Ureter (tissue), 1 donor: Measurements from ENCODE around the gene PPP3CA. TPM values are rescaled to one million over a fixed set of nuclear protein-coding genes. Genes with fewer than 3 reads are reported as not detected.

Source experiments
- DNase-seq: peaks from one replicate; pipeline ENCODE4 v3.0.0-alpha.2; 2020; ENCODE audit warnings: low spot score
- total RNA-seq: library from RNA; stranded (reverse); gene quantifications from one replicate; pipeline ENCODE4 v1.2.4, GENCODE V29; 2023
- donor health status: DM: yes; HTN: yes; CAD: no.

PPP3CA gene
- total RNA-seq, 1 donor from 2014 or later = 36.2 TPM

DNA sequence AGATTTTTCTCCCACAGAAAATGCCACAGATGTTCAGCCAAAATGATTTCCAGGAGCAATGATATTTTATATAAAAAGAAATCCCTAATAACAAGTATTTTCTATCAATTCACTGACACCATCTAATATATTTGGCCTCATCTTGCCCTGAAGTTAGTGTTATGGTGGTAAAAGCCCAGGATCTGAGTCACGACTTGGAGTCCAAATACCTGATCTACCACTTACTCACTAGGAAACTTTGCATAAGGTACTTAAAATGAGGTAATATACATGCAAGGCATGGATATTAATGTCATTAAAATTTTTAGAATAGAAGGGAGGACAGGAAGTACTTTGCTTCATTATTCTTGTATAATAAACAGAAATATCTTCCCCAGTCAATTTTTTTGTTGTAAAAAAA lies 16.3 kb downstream of the PPP3CA start:
- no peak for DNase-seq

DNA sequence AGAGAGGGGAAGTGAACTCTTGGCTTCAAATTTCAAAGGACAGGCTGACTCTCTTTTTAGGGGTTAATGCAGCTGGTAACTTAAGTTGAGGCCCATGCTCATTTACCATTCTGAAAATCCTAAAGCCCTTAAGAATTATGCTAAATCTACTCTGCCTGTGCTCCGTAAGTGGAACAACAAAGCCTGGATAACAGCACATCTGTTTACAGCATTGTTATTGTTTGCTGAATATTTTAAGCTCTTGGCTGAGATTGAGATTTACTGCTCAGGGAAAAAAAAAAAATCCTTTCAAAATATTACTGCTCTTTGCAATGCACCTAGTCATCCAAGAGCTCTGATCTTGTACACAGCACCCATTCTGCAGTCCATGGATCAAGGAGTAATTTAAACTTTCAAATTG lies 17.7 kb downstream of the PPP3CA start:
- no peak for DNase-seq

DNA sequence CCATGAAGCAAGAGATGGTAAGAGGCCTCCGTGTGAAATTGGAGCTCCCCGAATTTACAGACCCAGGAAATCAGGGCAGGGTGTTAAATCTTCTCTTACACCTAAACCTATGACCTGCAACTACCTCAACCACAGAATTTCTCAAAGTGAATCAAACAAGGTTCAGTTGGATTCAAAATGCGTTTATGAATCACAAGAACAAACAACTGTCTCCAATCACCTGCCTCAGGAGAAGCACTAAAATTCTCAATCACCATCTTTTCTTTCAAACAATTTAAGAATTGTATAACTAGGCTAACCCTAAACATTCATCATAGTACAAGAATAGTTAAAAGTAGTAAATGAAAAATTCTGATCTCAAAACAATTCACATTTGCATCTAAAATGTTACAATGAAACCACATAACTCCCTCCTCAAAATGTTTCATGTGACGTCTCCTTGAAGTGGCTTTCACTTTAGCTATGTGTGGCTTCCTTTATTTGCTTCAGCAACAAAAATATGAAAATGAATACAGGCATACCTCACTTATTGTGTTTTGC lies 19.2 kb downstream of the PPP3CA start:
- DNase-seq = no peak

DNA sequence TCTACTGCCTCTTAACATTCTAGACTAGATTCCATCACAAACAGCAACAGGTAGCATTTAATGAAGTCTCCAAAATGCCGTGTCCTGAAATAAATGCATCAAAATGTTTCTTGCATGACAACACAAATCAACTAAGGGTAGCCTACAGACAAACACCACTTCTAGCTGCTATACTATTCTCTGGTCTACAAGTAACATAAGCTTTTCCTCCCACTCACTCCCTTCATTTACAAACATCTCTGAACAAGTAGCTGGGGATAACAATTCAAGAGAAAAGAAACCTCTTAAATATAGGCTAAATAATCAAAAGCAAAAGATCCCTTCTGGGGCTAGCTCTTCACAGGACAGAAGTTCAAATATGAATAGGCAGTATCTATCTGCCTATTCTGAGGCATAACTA lies 20.8 kb downstream of the PPP3CA start:
- no peak for DNase-seq

DNA sequence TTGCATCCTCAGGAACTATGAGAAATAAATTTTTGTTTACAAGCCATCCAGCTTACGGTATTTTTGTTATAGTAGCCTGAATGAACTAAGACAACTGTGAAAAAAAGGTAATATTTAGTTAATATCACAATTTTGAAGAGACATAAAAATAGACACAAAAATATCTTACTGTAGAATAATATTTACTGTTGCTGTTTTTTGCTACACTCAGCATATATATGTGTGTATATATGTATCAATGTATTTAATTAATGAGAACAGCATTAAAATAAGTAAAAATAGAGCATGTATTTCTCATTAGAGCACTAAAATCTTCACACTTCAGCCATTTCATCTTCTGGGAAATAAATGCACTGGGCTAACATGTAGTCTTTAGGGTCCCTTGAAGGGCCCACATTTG lies 24.6 kb downstream of the PPP3CA start:
- no peak for DNase-seq

DNA sequence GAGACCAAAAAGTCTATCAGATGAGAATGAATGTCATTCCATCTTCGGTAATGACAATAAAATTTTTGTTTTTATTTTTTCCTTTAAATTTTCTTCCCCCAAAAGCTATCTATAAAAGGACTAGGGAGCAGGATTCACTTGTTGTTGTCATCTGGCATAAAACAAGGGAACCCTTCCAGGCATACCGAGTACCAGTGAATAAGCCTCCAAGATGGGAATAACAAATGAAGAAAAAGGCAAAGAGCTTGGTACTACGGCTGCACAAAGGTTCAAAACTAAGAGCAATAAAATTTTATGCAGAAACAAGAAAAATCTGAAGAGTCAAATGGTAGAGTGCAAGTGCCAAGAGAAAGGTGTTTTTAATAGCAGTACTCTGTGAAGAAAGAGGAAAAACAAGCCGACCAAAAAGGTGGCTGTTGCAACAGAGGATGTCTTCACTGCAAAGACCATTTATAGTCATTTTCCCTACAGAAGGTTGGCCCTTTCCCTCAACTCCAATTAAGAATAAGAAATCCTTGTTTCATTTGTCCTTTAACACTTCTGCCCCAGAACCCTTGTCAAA lies 25.8 kb downstream of the PPP3CA start:
- no peak for DNase-seq

DNA sequence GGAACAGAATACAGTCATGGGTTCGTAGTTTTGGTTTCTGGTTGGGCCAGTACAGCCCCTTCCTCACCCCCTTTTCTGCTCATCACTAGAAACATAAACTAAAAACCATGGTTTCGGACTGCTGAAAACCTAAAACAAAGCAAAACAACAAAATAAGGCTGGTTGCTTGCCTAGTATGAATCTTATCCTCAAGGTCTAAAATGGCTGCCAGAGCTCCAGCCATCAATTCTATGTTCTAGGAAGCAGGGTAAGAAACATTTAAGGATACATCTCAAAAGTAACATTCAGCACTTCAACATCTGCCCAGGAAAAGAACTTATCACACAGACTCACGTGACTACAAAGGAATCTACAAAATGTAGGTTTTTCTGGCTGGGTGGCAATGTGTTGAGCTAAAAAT lies 31.5 kb downstream of the PPP3CA start:
- DNase-seq = no peak

DNA sequence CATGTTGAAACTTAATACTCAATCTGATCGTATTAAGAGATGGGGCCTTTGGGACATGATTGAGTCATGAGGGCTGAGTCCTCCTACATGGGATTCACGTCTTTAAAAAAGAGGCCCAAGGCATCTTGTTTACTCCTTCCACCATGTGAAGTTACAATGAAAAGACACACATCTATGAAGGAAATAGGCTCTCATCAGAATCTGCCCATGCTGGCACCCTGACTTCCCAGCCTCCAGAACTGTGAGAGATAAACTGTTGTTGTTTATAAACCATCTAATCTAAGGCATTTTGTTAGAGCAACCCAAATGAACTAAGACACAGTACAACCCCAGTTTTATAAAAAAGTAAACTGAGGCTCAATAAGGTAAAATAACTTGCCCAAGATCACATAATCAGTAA lies 32.3 kb downstream of the PPP3CA start:
- DNase-seq = no peak

DNA sequence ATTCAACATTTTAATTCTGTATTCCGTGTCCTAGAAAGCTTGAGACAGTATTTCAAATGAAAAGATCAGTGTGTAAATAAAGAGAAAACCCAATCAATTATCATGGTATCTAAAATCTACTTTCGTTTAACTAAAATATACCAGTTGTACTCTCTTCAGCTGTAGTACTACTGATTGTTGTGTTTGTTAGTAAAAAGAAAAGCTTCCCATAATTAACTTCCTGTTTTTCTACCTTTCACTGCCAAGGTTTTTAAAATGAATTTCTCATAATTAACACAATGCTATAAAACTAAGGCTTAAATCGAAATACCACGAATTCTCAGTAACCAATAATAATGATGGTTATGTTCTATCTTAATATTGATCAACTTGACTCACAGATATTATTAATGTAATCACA lies 37.4 kb downstream of the PPP3CA start:
- DNase-seq = no peak

DNA sequence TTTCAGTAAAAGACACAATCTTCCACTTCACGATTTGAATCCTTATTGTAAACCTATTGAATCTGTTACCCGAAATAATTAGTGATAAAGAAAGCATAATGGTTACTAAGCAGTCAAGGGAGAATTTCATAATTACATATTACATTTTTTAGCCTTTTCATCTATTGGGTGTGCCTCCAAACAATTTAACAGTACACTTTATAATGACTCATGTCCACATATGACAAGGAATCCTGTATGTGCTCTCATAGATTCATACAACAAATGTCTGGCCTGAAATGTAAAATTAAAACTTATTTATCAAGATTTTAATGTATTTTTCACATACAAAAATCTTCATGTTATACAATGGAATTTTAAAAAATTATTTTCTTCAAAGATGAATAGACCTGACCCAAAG lies 39.4 kb downstream of the PPP3CA start:
- no peak for DNase-seq

DNA sequence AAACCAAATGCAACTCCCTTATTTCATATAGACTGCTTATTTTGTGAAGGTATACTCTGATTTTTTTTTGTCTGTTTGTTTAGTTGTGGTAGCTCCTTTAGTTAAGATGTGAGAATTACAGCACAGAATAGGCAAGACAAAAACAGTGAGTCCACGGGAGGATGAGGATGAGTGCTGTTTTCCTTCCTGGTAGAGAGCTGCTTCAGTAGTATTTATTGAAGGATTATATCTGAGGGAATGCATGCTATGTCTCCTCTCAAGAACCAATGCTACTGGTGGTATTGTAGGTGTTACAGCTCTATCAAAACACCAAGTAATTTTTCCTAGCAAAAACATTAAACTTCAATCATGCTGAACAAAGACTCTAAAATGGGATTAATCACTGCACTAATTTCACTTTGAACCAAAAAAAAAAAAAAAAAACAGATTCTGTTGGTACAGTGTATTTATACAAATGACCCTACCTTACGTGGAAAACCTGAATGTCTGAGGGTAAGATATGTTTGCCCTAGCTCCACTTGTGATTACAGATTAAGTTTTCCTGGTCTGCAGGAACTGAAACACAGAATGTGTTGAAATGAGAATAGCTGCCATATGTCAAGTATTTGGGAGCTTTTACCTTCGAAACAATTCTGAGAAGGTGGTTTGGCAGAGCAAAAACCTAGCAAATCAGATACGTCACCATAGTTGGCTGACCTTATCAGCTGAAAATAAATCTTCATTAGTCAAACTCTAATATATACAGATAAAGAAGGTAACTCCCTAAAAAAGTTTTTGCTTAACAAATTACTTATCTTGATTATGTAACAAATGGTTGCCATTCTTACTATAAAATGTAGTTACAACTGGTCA lies 40.3 kb downstream of the PPP3CA start:
- no peak for DNase-seq

DNA sequence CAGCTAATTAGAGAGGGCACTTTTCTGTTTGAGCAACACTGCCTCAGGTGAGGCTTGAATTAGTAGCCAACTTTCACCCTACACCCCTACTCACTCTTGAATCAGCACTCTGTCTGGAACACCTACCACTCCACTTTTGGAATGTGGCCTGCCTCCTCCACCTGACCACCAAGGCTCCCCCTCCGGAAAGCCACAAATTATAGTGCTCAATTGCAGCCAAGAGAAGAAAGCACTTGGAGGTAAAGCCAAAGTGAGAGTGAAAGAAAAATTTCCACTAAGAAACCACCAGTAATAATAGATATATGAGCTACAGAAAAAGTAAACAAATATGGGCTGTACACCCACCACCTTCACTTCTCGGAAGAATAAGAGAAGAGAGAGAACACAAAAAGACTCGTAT lies 41.1 kb downstream of the PPP3CA start:
- no peak for DNase-seq

DNA sequence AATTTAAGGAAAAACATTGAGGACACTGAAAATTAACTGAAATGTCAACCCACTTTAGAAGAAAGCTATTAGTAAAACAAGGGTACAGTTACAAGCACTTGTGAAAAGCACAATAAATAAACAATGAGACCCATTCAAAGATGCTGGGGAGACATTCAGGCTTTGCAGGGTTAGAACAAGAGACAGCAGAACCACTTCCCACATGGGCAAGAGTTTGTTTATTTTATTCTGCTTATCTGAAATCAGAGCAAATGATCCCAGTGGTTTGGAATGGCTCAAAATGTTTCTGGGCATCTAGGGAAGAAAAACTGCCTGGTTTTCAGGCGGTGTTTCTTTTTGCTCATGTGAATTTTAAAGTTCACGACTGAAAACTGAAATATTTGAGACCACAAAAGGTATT lies 42.4 kb downstream of the PPP3CA start:
- no peak for DNase-seq

DNA sequence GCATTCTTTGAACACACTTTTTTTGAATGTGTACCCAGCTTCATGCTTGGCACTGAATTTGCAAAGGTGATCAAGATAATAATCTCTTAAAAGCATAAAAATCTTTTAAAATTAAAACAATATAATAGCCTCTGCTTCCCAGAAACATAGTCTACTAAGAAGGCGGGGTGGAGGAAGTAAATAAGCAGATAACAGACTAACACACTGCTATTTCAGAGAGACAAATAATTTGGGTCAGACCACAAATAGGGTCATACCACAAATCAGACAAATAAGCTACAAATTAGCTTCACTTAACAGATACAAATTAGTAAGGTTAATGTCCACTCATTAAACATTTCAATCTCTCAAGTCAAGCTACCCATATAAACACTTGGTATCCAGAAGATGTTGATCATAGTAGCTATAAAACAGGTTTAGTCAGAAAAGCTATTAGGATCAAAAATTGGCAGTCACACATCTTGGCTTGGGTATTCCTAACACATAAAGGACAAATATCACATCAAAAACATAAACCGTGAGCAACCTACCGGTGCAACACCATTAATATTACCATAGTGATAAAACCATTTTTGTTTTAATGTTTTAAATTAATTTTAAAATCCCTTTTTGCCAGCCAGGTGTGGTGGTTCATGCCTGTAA lies 47.3 kb downstream of the PPP3CA start:
- no peak for DNase-seq

DNA sequence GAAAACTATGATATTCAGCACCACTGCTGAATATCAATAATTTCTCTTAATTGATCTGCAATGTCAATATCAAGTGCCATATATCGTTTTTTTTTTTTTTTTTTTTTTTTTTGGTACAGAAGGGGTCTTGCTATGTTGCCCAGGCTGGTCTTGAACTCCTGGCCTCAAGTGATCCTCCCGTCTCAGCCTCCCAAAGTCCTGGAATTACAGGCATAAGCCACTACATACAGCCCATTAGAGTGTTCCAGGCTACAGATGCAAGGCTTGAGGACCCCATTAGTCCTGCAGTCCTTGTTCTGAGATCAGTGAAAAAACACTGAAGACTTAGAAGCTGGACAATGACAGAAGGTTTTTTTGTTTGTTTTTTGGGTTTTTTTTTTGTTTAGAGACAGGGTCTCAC lies 48.3 kb downstream of the PPP3CA start:
- no peak for DNase-seq

DNA sequence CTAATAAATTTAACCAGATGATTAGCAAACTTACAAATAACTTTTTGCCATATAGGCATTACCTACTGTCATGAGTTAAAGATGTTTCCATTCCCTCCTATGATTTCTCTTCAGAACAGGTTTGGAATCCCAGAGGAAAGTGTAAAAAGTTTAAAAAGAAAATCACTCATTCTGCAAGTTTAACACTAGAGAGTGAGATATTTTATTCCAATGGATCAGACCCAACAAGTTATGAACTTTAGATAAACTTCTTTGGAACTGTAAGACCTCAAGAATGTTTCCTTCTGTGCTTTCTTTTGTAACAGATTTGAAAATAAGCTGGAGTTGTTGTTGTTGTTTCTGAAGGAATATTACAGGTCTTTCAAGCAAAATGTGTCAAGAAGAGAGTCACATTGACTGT lies 51.6 kb downstream of the PPP3CA start:
- DNase-seq = no peak

DNA sequence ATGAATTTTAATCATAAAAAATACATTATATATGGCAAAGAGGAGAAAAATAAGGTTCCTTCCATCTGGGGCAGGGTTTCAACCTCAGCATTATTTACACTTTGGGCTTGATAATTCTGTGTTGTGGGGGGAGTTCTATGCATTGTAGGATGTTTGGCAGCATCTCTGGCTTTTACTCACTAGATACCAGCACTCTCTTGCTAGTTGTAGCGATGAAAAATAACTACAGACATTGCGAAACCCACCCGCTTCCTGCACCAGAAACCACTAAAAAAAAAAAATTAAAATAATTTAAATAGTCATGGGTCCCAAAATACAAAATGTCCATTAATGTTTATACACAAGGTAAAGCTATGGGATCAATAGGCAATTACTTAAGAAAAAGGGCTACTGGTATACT lies 52.7 kb downstream of the PPP3CA start:
- no peak for DNase-seq

DNA sequence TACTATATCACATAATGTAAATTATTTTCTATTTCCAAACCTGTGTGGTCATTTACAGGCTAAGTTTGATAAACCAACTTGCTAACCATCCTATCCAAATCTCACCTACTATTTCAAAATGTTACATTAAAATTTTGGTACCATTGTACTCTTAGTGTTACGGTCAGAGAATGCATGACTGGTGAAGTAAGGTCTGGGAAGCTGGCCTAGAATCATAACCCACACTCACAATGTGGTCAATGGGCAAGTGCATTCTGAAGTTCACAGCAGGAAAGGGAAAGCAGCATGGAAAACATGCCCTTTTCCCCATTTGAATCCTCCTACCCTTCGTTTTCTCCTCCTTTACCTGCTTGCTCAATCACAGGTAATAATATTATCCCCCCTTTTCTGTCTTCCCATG lies 54.4 kb downstream of the PPP3CA start:
- no peak for DNase-seq

DNA sequence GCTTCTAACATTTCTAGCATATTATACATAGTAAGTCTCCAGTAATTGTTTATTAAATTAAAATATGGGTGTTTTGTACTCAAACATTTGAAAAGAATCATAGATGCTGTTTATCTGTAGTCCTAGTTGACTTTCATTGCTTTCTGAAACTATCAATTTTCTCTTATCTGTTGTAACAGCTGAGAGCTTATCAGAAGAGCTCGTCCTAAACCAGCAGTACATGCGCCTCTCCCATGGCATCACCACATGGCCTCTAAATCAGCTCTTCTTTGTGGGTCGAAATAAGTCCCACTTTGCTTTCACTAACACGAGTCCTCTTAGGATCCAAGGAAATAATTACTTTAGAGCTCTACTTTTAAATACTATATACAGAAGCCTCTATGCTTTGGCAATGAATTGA lies 55.1 kb downstream of the PPP3CA start:
- DNase-seq = no peak

DNA sequence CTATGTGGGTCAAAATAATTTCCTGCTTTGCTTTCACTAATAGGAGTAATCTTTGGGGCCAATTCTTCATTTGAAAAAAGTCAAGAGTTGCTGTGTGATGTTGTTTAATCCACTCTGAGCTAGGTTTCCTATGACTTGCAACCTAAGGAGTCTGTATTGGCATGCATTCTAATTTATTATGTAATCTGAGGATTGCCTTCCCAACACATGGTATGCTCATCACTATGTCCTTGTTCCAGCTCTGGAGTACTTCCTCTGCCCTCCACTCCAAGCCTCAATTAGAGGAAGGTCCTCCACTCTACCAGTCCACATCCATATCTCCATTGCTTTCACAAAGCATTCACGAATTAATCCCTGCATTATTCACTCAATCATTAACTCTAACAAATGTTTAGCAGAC lies 56.1 kb downstream of the PPP3CA start:
- no peak for DNase-seq

DNA sequence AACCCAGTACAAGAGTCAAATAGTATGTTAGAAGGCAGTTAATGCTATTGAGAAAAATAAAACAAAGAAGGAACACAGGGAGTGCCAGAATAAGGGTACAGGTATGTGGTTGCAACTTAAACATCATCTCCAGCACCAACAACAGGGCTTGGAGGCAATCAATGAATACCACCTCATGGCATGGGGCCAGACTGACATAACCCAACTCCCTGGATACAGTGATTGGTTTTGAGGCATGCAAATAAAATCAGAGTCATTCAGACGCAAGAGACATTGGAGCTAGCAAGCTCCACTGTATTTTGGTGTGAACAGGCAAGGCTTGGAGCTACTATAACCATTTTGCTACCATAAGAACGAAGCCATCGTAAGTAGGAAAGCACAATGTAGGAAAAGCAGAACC lies 56.7 kb downstream of the PPP3CA start:
- no peak for DNase-seq

DNA sequence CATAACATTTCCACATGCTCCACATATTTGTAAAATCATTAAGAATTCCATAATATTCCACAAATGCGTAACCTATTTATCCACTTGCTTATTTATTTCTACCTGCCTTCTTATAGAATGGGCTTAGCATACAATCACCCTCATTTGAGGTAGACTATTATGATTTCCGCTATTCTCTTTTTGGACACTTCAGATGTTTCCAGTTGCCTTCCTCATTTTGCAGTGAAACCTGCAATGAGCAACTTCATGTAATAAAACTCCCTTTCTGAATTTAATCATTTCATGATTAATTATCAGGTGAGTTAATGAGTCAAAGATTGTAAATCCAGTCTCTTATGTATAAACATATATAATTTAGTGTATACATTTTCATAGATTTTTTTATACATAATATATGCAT lies 58.0 kb downstream of the PPP3CA start:
- no peak for DNase-seq
